Germinal center (tissue), 1 donor: ENCODE results near the gene RPL18.
A peak's percentile ranks its signal among the peaks of the same experiment; 100 is the strongest.

Source experiments
- DNase-seq: peaks from one replicate; pipeline ENCODE4 v3.0.0; 2012; ENCODE audit warnings: mixed read lengths, low spot score

The RPL18 gene

GRCh38 chr19:48629599-48630295 lies 10.8 kb upstream of the RPL18 start:
- no peak for DNase-seq

- DNase-seq = no peak
Measured at GRCh38 chr19:48629297-48629598, 10.3 kb upstream of the RPL18 start.

- DNase-seq = no peak
Measured at GRCh38 chr19:48628486-48629296, 9.7 kb upstream of the RPL18 start.

DNA sequence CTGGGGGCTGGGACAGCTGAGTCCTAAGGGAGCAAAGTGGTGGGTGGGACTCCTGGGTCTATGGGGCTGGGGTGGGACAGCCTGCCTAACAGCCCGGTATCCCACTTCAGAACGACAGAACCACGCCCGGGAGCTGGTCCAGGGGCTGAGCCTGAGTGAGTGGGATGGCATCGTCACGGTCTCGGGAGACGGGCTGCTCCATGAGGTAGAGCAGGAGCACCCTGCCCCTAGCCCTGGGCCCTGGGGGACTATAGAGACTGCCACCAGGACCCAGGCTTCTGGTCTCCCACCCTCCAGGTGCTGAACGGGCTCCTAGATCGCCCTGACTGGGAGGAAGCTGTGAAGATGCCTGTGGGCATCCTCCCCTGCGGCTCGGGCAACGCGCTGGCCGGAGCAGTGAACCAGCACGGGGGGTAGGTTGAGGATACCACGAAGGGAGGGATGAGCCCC lies 8.9 kb upstream of the RPL18 start:
- no peak for DNase-seq

- no peak for DNase-seq
Measured at GRCh38 chr19:48627201-48627864, 8.4 kb upstream of the RPL18 start.

DNA sequence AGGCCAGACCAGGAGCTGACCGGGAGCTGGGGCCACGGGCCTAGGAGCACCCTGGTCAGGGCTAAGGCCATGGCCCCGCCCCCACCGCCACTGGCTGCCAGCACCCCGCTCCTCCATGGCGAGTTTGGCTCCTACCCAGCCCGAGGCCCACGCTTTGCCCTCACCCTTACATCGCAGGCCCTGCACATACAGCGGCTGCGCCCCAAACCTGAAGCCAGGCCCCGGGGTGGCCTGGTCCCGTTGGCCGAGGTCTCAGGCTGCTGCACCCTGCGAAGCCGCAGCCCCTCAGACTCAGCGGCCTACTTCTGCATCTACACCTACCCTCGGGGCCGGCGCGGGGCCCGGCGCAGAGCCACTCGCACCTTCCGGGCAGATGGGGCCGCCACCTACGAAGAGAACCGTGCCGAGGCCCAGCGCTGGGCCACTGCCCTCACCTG lies 6.9 kb upstream of the RPL18 start:
- no peak for DNase-seq

- DNase-seq = no peak
Measured at GRCh38 chr19:48624791-48625723, 6.1 kb upstream of the RPL18 start.

GRCh38 chr19:48624067-48624594 lies 5.2 kb upstream of the RPL18 start:
- DNase-seq = peak; percentile 93

DNA sequence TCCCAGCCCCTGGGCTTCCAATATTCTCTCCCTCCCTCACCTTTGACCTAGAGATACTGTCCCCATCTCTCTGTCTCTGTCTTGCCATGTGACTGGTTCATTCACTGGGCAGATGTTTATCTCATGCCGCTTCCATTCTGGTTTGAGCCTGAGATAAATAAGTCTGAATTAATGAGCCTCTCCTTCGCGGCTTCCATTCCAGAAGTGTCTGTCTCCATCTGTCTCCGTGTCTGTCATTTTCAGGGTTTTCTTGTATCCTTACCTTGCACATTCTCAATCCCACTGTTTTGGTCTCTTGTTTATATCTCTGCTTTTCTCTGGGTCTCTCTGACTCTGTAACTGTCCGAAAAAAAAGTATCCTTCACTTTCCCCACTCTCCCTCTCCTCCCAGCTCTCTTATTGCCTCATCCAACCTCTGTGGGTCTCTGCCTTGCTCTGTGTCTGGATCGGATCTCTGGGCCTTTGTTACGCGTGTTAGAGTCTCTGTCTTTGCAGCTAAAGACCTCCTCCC lies 4.6 kb upstream of the RPL18 start:
- DNase-seq = no peak

DNA sequence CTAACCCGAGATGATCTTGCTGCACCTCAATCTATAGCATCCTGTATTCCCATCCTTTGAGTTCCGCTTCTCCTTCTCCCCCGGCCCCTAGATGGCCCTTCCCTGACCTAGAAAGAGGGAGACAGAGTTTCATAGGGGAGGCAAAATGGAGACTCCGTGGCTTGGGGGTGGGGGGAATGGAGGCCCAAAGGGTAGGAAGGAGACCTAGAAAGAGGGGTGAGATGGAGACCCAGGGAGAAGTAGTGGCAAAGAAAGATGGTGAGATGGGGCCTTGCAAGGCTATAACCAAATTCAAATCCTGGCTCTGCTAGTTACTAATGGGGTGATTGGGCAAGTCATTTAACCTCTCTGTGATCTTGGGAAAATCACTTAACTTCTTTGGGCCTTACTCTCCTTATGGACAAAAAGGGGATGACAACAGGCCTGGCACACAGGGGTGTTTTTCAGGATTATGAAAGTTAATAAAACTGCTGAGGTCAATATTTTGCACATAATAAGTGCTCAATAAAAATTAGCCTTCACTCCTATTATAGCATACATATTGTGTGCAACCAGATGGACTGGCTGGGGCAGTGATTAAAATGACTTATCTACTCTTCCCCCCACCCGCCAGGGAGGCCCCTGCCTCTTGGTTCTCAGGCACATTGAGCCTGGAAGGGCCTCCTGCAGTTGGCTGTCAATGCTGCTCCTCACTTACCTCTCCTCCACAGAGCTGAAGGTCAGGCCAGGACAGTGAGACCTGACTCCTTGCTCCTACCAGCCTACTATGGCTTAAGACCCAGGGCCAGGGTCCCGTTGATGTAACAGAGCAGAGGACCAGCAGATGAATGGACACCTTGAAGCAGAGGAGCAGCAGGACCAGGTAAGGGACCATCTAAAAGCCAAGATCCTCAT lies 961 bp upstream of the RPL18 start:
- DNase-seq = no peak

GRCh38 chr19:48618278-48618915 lies 581 bp downstream of the RPL18 start:
- DNase-seq = no peak

GRCh38 chr19:48617146-48617937 lies 1.6 kb downstream of the RPL18 start:
- DNase-seq = no peak

DNA sequence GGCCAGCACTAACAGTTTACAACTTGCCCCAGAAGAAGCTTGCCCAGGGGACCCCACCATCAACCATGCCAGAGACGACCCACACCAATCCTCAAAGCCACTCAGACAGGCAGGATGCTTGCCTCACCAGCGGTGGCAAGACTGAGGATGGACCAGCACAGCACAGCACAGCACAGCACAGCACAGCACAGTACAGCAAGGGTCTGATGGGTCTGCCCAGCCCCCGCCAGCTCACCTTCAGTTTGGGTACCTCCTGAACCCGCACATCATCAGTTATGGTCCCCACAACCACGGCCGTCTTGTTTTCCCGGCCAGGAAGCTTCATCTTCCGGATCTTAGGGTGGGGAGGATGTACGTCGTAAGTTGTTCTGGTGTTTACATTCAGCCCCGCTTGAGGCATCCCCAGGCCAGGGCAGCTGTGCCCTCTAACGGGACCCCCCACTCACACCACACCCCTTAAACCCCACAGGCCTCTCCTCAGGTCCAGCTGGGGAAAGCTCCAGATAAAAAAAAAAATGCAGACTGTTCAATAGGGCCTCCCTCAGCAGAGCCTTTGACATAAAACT lies 2.4 kb downstream of the RPL18 start:
- no peak for DNase-seq

DNA sequence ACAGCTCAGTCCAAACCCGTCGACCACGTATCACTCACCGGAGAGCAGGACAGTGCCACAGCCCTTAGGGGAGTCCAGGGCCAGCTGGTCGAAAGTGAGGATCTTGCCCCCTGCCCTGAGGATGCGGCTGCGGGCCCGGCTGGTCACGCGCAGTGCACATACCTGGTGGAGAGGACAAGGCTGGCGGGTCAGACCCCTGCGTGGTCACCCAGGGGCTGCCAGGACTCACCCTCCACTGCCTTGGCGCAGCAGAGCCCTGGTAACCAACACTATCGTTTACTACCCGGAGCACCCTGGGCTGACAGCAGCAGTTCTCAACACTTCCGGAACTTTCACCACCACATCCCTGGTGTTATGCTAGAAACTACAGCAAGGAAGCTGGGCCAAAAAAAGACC lies 2.9 kb downstream of the RPL18 start:
- no peak for DNase-seq

- DNase-seq = no peak
Measured at GRCh38 chr19:48615231-48616040, 3.5 kb downstream of the RPL18 start.

- no peak for DNase-seq
Measured at GRCh38 chr19:48614436-48615230, 4.3 kb downstream of the RPL18 start, which contains the start of gene FAM83E. FAM83E (minus strand) TSS chr19:48615076; CDS start chr19:48613372, 1,704 bp downstream.
